H9 (cell line): Measurements from ENCODE around the gene CCNY. TPM values are rescaled to one million over a fixed set of nuclear protein-coding genes. Genes with fewer than 3 reads are reported as not detected.
A peak's percentile ranks its signal among the peaks of the same experiment; 100 is the strongest.

Source experiments
- DNase-seq: peaks from one replicate; pipeline ENCODE4 v3.0.0-alpha.2; 2017
- H2AFZ ChIP-seq: one replicate; pipeline ENCODE4 v1.6.1; 2013; ENCODE audit warnings: mild to moderate bottlenecking, low read length, control low read depth, moderate library complexity
- H2AK5ac ChIP-seq: 2 replicates; pipeline ENCODE4 v1.6.1; 2013; ENCODE audit warnings: low read length, control low read depth, mixed read lengths; ENCODE audit not compliant: insufficient read length
- H2BK120ac ChIP-seq: one replicate; pipeline ENCODE4 v1.6.1; 2013; ENCODE audit warnings: low read depth, mild to moderate bottlenecking, low read length, control low read depth, inconsistent platforms; ENCODE audit not compliant: poor library complexity, severe bottlenecking
- H2BK12ac ChIP-seq: 2 replicates; pipeline ENCODE4 v1.6.1; 2013; ENCODE audit warnings: low read length, control low read depth, mixed read lengths, low read depth; ENCODE audit not compliant: insufficient read length
- H2BK15ac ChIP-seq: 2 replicates; pipeline ENCODE4 v1.6.1; 2013; ENCODE audit warnings: low read depth, low read length, control low read depth
- H2BK20ac ChIP-seq: one replicate; pipeline ENCODE4 v1.6.1; 2013; ENCODE audit warnings: low read depth, mild to moderate bottlenecking, low read length, control low read depth, inconsistent platforms; ENCODE audit not compliant: poor library complexity, severe bottlenecking
- H2BK5ac ChIP-seq: 2 replicates; pipeline ENCODE4 v1.6.1; 2013; ENCODE audit warnings: low read length, control low read depth, mixed read lengths; ENCODE audit not compliant: insufficient read length
- H3K14ac ChIP-seq: 2 replicates; pipeline ENCODE4 v1.6.1; 2013; ENCODE audit warnings: low read length, control low read depth; ENCODE audit not compliant: insufficient read depth
- H3K18ac ChIP-seq: 2 replicates; pipeline ENCODE4 v1.6.1; 2013; ENCODE audit warnings: low read depth, mild to moderate bottlenecking, mixed read lengths, low read length, control low read depth; ENCODE audit not compliant: insufficient read length
- H3K23ac ChIP-seq: 2 replicates; pipeline ENCODE4 v1.6.1; 2013; ENCODE audit warnings: low read length, control low read depth, mixed read lengths, low read depth; ENCODE audit not compliant: insufficient read length
- H3K23me2 ChIP-seq: 2 replicates; pipeline ENCODE4 v1.6.1; 2013; ENCODE audit warnings: low read depth, mild to moderate bottlenecking, mixed read lengths, low read length, control low read depth; ENCODE audit not compliant: insufficient read length, poor library complexity, severe bottlenecking
- H3K27ac ChIP-seq: 2 replicates; pipeline ENCODE4 v1.5.1; 2013; ENCODE audit warnings: low read length, control low read depth, mixed read lengths, low read depth; ENCODE audit not compliant: insufficient read length
- H3K27me3 ChIP-seq: 2 replicates; pipeline ENCODE4 v1.6.1; 2013; ENCODE audit warnings: low read length, control low read depth, inconsistent platforms; ENCODE audit not compliant: insufficient read depth
- H3K4ac ChIP-seq: 2 replicates; pipeline ENCODE4 v1.6.1; 2013; ENCODE audit warnings: low read depth, mild to moderate bottlenecking, control low read depth, inconsistent platforms, low read length, moderate library complexity
- H3K4me1 ChIP-seq: 2 replicates; pipeline ENCODE4 v1.6.1; 2013; ENCODE audit warnings: low read length, control low read depth, inconsistent platforms; ENCODE audit not compliant: insufficient read depth
- H3K4me2 ChIP-seq: 2 replicates; pipeline ENCODE4 v1.6.1; 2013; ENCODE audit warnings: low read length, control low read depth, mixed read lengths; ENCODE audit not compliant: insufficient read length, insufficient read depth
- H3K56ac ChIP-seq: 2 replicates; pipeline ENCODE4 v1.6.1; 2013; ENCODE audit warnings: low read depth, mild to moderate bottlenecking, mixed read lengths, low read length, control low read depth; ENCODE audit not compliant: insufficient read length
- H3K79me1 ChIP-seq: 2 replicates; pipeline ENCODE4 v1.6.1; 2013; ENCODE audit warnings: low read depth, mild to moderate bottlenecking, moderate library complexity, low read length, control low read depth, inconsistent platforms; ENCODE audit not compliant: insufficient read depth, poor library complexity, severe bottlenecking
- H3K79me2 ChIP-seq: 2 replicates; pipeline ENCODE4 v1.6.1; 2013; ENCODE audit warnings: low read length, control low read depth, inconsistent platforms; ENCODE audit not compliant: insufficient read depth
- H3K9ac ChIP-seq: 2 replicates; pipeline ENCODE4 v1.6.1; 2013; ENCODE audit warnings: low read length, control low read depth, mixed read lengths; ENCODE audit not compliant: insufficient read length; ENCODE audit errors: extremely low read depth
- H3K9me3 ChIP-seq: one replicate; pipeline ENCODE4 v1.6.1; 2013; ENCODE audit warnings: low read depth, low read length, inconsistent platforms; ENCODE audit not compliant: control insufficient read depth
- H3T11ph ChIP-seq: one replicate; pipeline ENCODE4 v1.6.1; 2013; ENCODE audit warnings: mild to moderate bottlenecking, low read length, control low read depth, inconsistent platforms
- H4K20me1 ChIP-seq: one replicate; pipeline ENCODE4 v1.6.1; 2013; ENCODE audit not compliant: control insufficient read depth, insufficient read length, insufficient read depth
- H4K5ac ChIP-seq: 2 replicates; pipeline ENCODE4 v1.6.1; 2013; ENCODE audit warnings: low read depth, mild to moderate bottlenecking, mixed read lengths, low read length, control low read depth; ENCODE audit not compliant: insufficient read length
- H4K8ac ChIP-seq: replicated peaks from 2 replicates; pipeline ENCODE4 v1.6.1; 2013; ENCODE audit warnings: low read length, control low read depth, mixed read lengths, low read depth; ENCODE audit not compliant: insufficient read length
- H4K91ac ChIP-seq: 2 replicates; pipeline ENCODE4 v1.6.1; 2013; ENCODE audit warnings: low read depth, mild to moderate bottlenecking, moderate library complexity, mixed read lengths, low read length, control low read depth; ENCODE audit not compliant: insufficient read length
- H3K27ac Mint-ChIP-seq, 3 experiments: 2 replicates in 2 of 3; 3 replicates in 1 of 3; pipeline ENCODE4 v1.8.0; 2020 to 2021; ENCODE audit warnings: mixed read lengths in 3 of 3, mild to moderate bottlenecking in 1 of 3, moderate library complexity in 1 of 3
- H3K27me3 Mint-ChIP-seq: 2 replicates; pipeline ENCODE4 v1.8.0; 2021; ENCODE audit warnings: low read depth, mild to moderate bottlenecking, moderate library complexity, mixed read lengths
- H3K36me3 Mint-ChIP-seq, 3 experiments: 2 replicates in 2 of 3; 3 replicates in 1 of 3; pipeline ENCODE4 v1.8.0; 2020 to 2021; ENCODE audit warnings: low read depth in 3 of 3, mixed read lengths in 3 of 3; ENCODE audit not compliant: insufficient read depth in 1 of 3
- H3K4me1 Mint-ChIP-seq, 2 experiments: 2 replicates each; pipeline ENCODE4 v1.8.0; 2020; ENCODE audit warnings: mixed read lengths in 2 of 2
- H3K4me3 Mint-ChIP-seq, 2 experiments: 2 replicates in 1 of 2; 3 replicates in 1 of 2; pipeline ENCODE4 v1.8.0; 2020 to 2021; ENCODE audit warnings: mild to moderate bottlenecking in 2 of 2, mixed read lengths in 2 of 2, moderate library complexity in 1 of 2
- H3K9me3 Mint-ChIP-seq, 2 experiments: 2 replicates in 1 of 2; 3 replicates in 1 of 2; pipeline ENCODE4 v1.8.0; 2020; ENCODE audit warnings: mild to moderate bottlenecking in 2 of 2, mixed read lengths in 2 of 2, moderate library complexity in 1 of 2
- CTCF ChIP-seq: fragments of 200-600 bp; sonication (generic); conservative IDR thresholded peaks from 3 replicates; pipeline ENCODE4 v1.8.0; 2021; ENCODE audit warnings: antibody characterized with exemption, mild to moderate bottlenecking
- WGBS: extraction: QIAGEN DNeasy Blood & Tissue Kit; methylation state at CpG from one replicate; pipeline ENCODE4 v1.1.7; 2013; ENCODE audit warnings: missing lambda C conversion rate, low lambda C conversion rate, mixed read lengths; ENCODE audit not compliant: insufficient read length; ENCODE audit errors: extremely low coverage; 5-methylcytosine and 5-hydroxymethylcytosine counted together
- total RNA-seq: library from RNA; stranded (reverse); gene quantifications from 2 replicates; pipeline ENCODE4 v1.2.1, GENCODE V29; 2021

The CCNY gene
- total RNA-seq, 1 experiment from 2014 or later = 62.1 TPM

GRCh38 chr10:35334297-35334696 is 2.0 kb upstream of the CCNY start:
- Histone ChIP-seq H3K4me1 (no peaks in the 10 kb centered on the region), H3K79me2 (no peaks in the 10 kb centered on the region), H4K91ac (no peak overlapping the region), H3K18ac (no peak overlapping the region), H3K9me3 (no peaks in the 10 kb centered on the region), H3T11ph (no peak overlapping the region), H3K56ac (no peak overlapping the region), H3K23me2 (no peaks in the 10 kb centered on the region), H2AK5ac (no peak overlapping the region), H3K9ac (no peak overlapping the region), H4K20me1 (no peaks in the 10 kb centered on the region), H2BK120ac (no peak overlapping the region), H4K8ac (no peak overlapping the region), H2BK20ac (no peak overlapping the region), H4K5ac (no peak overlapping the region), H3K27ac (no peak overlapping the region), H2BK15ac (no peak overlapping the region), H3K27me3 (no peaks in the 10 kb centered on the region), H3K23ac (no peak overlapping the region), H3K4me2 (no peak overlapping the region), H3K4ac (no peak overlapping the region), H2BK12ac (no peak overlapping the region), H3K14ac (no peak overlapping the region), H2BK5ac (no peak overlapping the region), H3K79me1 (no peaks in the 10 kb centered on the region), H2AFZ (no peak overlapping the region)
- Mint-ChIP-seq H3K27ac (no peak overlapping the region), H3K27me3 (no peaks in the 10 kb centered on the region), H3K9me3 (peaks cover 3 to 17% of the 10 kb centered on the region in 2 experiments; a peak in 3 of 5 replicates), H3K4me3 (peak overlapping the region; percentile 12 to 50; a peak in 3 of 5 replicates), H3K4me1 (peaks cover 36 to 43% of the 10 kb centered on the region in 2 experiments), H3K36me3 (peaks cover 15 to 21% (median 20%) of the 10 kb centered on the region in 3 experiments)
- no peak for DNase-seq
- no CpG with 5 or more reads among the region's 1 CpG for WGBS
- TF ChIP-seq CTCF = no peak
